Measurements from ENCODE around the gene C2orf76.

Gene C2orf76

GRCh38 chr2:119263656-119264055 lies 103.0 kb downstream of the C2orf76 start:
- Histone ChIP-seq H3K27ac (ENCODE audit: low read depth, low read length) (no peak overlapping the region), H3K27me3 (ENCODE audit: control insufficient read depth, insufficient read depth, low read length) (no peaks in the 10 kb centered on the region), H3K36me3 (ENCODE audit: control insufficient read depth, insufficient read depth, low read length) (no peaks in the 10 kb centered on the region)

DNA sequence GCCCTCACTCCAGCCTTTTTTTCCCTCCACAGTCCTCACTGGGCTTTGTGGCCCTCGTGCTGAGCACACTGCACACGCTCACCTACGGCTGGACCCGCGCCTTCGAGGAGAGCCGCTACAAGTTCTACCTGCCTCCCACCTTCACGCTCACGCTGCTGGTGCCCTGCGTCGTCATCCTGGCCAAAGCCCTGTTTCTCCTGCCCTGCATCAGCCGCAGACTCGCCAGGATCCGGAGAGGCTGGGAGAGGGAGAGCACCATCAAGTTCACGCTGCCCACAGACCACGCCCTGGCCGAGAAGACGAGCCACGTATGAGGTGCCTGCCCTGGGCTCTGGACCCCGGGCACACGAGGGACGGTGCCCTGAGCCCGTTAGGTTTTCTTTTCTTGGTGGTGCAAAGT lies 103.6 kb downstream of the C2orf76 start:
- no peak overlapping the region for H3K9ac ChIP-seq (ENCODE audit: low read length)
- H3K27me3 ChIP-seq (ENCODE audit: control insufficient read depth, insufficient read depth, low read length) = no peaks in the 10 kb centered on the region
- H3K4me3 ChIP-seq (ENCODE audit: low read length) = no peak overlapping the region
- H3K27ac ChIP-seq (ENCODE audit: low read depth, low read length) = no peak overlapping the region
- no peaks in the 10 kb centered on the region for H3K4me1 ChIP-seq (ENCODE audit: control insufficient read depth, insufficient read depth, low read length)
- no peaks in the 10 kb centered on the region for H3K36me3 ChIP-seq (ENCODE audit: control insufficient read depth, insufficient read depth, low read length)

More at GRCh38 chr2:119263656-119264055, 103.0 kb downstream of the C2orf76 start:
- H3K4me1 ChIP-seq (ENCODE audit: control insufficient read depth, insufficient read depth, low read length) = no peaks in the 10 kb centered on the region
- no peak overlapping the region for H3K9ac ChIP-seq (ENCODE audit: low read length)
- no peak overlapping the region for H3K4me3 ChIP-seq (ENCODE audit: low read length)

GRCh38 chr2:119261493-119262225 lies 105.0 kb downstream of the C2orf76 start:
- no peak overlapping the region for H3K9ac ChIP-seq (ENCODE audit: low read length)
- no peaks in the 10 kb centered on the region for H3K36me3 ChIP-seq (ENCODE audit: control insufficient read depth, insufficient read depth, low read length)
- H3K4me3 ChIP-seq (ENCODE audit: low read length) = no peak overlapping the region
- no peak overlapping the region for H3K27ac ChIP-seq (ENCODE audit: low read depth, low read length)
- no peaks in the 10 kb centered on the region for H3K27me3 ChIP-seq (ENCODE audit: control insufficient read depth, insufficient read depth, low read length)
- H3K4me1 ChIP-seq (ENCODE audit: control insufficient read depth, insufficient read depth, low read length) = no peaks in the 10 kb centered on the region

DNA sequence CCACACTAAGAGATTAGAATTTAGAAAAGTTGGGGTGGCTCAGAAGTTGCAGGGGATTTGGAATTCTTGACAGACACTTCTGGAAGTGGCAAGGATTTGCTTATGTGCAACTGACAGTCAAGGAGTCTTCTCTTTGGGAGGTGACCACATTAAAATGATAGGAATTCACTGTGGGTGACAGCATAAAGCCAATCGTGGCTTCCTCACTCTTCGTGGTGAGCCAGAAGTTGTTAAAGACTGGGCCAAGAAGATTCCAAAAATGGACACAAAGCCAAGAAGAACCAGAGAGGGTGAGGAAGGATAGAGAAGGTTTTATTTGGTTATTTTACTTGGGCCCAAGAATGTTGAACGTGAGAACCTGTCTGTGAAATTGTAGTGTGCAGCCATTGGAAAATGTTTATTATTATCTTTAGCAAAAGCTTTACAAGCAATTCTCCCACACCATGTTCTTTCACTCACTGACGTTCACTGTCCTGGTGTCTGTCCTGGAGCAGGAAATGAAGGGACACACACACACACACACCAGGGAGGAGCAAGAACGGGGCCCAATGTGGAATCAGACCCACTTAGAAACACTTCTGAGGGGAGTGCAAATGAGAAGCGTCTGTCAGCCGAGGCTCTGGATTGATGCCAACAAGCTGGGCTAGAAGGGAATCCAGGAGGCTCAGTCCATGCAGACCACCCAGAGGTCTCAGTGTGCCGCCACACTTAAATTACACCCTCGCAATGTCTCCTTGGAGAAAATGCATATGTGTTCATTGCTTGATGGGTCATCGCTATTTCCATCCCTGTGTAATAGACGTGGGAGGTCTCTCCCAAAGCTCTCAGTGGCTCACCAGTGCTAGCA lies 105.8 kb downstream of the C2orf76 start:
- H3K27ac ChIP-seq (ENCODE audit: low read depth, low read length) = no peak overlapping the region
- no peak overlapping the region for H3K4me3 ChIP-seq (ENCODE audit: low read length)
- no peak overlapping the region for H3K9ac ChIP-seq (ENCODE audit: low read length)
- no peaks in the 10 kb centered on the region for H3K36me3 ChIP-seq (ENCODE audit: control insufficient read depth, insufficient read depth, low read length)
- H3K4me1 ChIP-seq (ENCODE audit: control insufficient read depth, insufficient read depth, low read length) = no peaks in the 10 kb centered on the region
- H3K27me3 ChIP-seq (ENCODE audit: control insufficient read depth, insufficient read depth, low read length) = no peaks in the 10 kb centered on the region

GRCh38 chr2:119259296-119259860 lies 107.3 kb downstream of the C2orf76 start:
- H3K9ac ChIP-seq (ENCODE audit: low read length) = no peak overlapping the region
- H3K27me3 ChIP-seq (ENCODE audit: control insufficient read depth, insufficient read depth, low read length) = no peaks in the 10 kb centered on the region
- no peaks in the 10 kb centered on the region for H3K36me3 ChIP-seq (ENCODE audit: control insufficient read depth, insufficient read depth, low read length)
- H3K4me1 ChIP-seq (ENCODE audit: control insufficient read depth, insufficient read depth, low read length) = no peaks in the 10 kb centered on the region
- no peak overlapping the region for H3K27ac ChIP-seq (ENCODE audit: low read depth, low read length)
- no peak overlapping the region for H3K4me3 ChIP-seq (ENCODE audit: low read length)

GRCh38 chr2:119257198-119257597 lies 109.4 kb downstream of the C2orf76 start:
- Histone ChIP-seq H3K4me3 (ENCODE audit: low read length) (no peak overlapping the region), H3K9ac (ENCODE audit: low read length) (no peak overlapping the region), H3K36me3 (ENCODE audit: control insufficient read depth, insufficient read depth, low read length) (no peaks in the 10 kb centered on the region), H3K27ac (ENCODE audit: low read depth, low read length) (no peak overlapping the region), H3K27me3 (ENCODE audit: control insufficient read depth, insufficient read depth, low read length) (no peaks in the 10 kb centered on the region), H3K4me1 (ENCODE audit: control insufficient read depth, insufficient read depth, low read length) (no peaks in the 10 kb centered on the region)

GRCh38 chr2:119256582-119256921 lies 110.1 kb downstream of the C2orf76 start:
- no peaks in the 10 kb centered on the region for H3K4me1 ChIP-seq (ENCODE audit: control insufficient read depth, insufficient read depth, low read length)
- no peak overlapping the region for H3K9ac ChIP-seq (ENCODE audit: low read length)
- no peaks in the 10 kb centered on the region for H3K36me3 ChIP-seq (ENCODE audit: control insufficient read depth, insufficient read depth, low read length)
- no peak overlapping the region for H3K4me3 ChIP-seq (ENCODE audit: low read length)
- H3K27me3 ChIP-seq (ENCODE audit: control insufficient read depth, insufficient read depth, low read length) = no peaks in the 10 kb centered on the region
- no peak overlapping the region for H3K27ac ChIP-seq (ENCODE audit: low read depth, low read length)

- no peaks in the 10 kb centered on the region for H3K36me3 ChIP-seq (ENCODE audit: control insufficient read depth, insufficient read depth, low read length)
- H3K27me3 ChIP-seq (ENCODE audit: control insufficient read depth, insufficient read depth, low read length) = no peaks in the 10 kb centered on the region
- no peak overlapping the region for H3K27ac ChIP-seq (ENCODE audit: low read depth, low read length)
- H3K4me3 ChIP-seq (ENCODE audit: low read length) = no peak overlapping the region
- no peaks in the 10 kb centered on the region for H3K4me1 ChIP-seq (ENCODE audit: control insufficient read depth, insufficient read depth, low read length)
- no peak overlapping the region for H3K9ac ChIP-seq (ENCODE audit: low read length)
These were observed 110.7 kb downstream of the C2orf76 start for GRCh38 chr2:119255760-119256581.

GRCh38 chr2:119254601-119255080 lies 112.0 kb downstream of the C2orf76 start:
- Histone ChIP-seq H3K9ac (ENCODE audit: low read length) (no peak overlapping the region), H3K36me3 (ENCODE audit: control insufficient read depth, insufficient read depth, low read length) (no peaks in the 10 kb centered on the region), H3K4me1 (ENCODE audit: control insufficient read depth, insufficient read depth, low read length) (no peaks in the 10 kb centered on the region), H3K27ac (ENCODE audit: low read depth, low read length) (no peak overlapping the region), H3K4me3 (ENCODE audit: low read length) (no peak overlapping the region), H3K27me3 (ENCODE audit: control insufficient read depth, insufficient read depth, low read length) (no peaks in the 10 kb centered on the region)

GRCh38 chr2:119253760-119254600 lies 112.7 kb downstream of the C2orf76 start:
- no peaks in the 10 kb centered on the region for H3K4me1 ChIP-seq (ENCODE audit: control insufficient read depth, insufficient read depth, low read length)
- H3K36me3 ChIP-seq (ENCODE audit: control insufficient read depth, insufficient read depth, low read length) = no peaks in the 10 kb centered on the region
- H3K27ac ChIP-seq (ENCODE audit: low read depth, low read length) = no peak overlapping the region
- no peaks in the 10 kb centered on the region for H3K27me3 ChIP-seq (ENCODE audit: control insufficient read depth, insufficient read depth, low read length)
- no peak overlapping the region for H3K4me3 ChIP-seq (ENCODE audit: low read length)
- H3K9ac ChIP-seq (ENCODE audit: low read length) = no peak overlapping the region

- Histone ChIP-seq H3K4me3 (ENCODE audit: low read length) (no peak overlapping the region), H3K36me3 (ENCODE audit: control insufficient read depth, insufficient read depth, low read length) (no peaks in the 10 kb centered on the region), H3K27me3 (ENCODE audit: control insufficient read depth, insufficient read depth, low read length) (no peaks in the 10 kb centered on the region), H3K4me1 (ENCODE audit: control insufficient read depth, insufficient read depth, low read length) (no peaks in the 10 kb centered on the region), H3K9ac (ENCODE audit: low read length) (no peak overlapping the region), H3K27ac (ENCODE audit: low read depth, low read length) (no peak overlapping the region)
These were observed 113.4 kb downstream of the C2orf76 start for GRCh38 chr2:119253114-119253702.
